NK-92 (cell line): ENCODE data around the gene CLEC18A.
"Not testable (repeated sequence)": the region's sequence is repeated elsewhere in the genome, so short reads cannot be mapped to it uniquely, and the experiment has no call there.

ENCODE experiments used
- DNase-seq: peaks from one replicate; lab custom pipeline; 2025; ENCODE audit not compliant: unreplicated experiment; lab: John Stamatoyannopoulos, UW

The CLEC18A gene

GRCh38 chr16:69930117-69930776, 20.9 kb upstream of the CLEC18A start:
- no peak for DNase-seq

- DNase-seq, result no peak
Measured at GRCh38 chr16:69931631-69932030, 19.5 kb upstream of the CLEC18A start.

- DNase-seq, result no peak
Measured at GRCh38 chr16:69932228-69932627, 18.9 kb upstream of the CLEC18A start.

GRCh38 chr16:69932691-69933392, 18.3 kb upstream of the CLEC18A start:
- DNase-seq, result no peak

DNA sequence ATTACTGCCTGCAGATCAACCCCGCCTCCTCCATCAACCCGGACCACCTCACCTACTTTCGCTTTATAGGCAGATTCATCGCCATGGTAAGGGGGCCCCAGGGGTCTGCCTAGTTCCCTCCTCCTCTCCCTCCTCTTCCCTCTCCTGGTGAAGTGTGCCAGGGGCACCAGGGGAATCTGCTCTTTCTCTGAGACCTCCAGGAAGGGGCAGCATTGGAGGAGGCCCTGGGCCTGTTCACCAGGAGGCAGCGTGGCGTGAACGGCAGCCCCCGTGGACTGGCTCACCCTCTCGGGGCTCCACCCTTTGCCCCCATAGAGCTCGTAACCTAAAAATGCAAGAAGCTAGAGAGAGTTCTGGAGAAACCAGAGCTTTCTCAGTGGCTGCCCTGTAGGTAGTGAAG, 17.1 kb upstream of the CLEC18A start:
- DNase-seq, result no peak

DNA sequence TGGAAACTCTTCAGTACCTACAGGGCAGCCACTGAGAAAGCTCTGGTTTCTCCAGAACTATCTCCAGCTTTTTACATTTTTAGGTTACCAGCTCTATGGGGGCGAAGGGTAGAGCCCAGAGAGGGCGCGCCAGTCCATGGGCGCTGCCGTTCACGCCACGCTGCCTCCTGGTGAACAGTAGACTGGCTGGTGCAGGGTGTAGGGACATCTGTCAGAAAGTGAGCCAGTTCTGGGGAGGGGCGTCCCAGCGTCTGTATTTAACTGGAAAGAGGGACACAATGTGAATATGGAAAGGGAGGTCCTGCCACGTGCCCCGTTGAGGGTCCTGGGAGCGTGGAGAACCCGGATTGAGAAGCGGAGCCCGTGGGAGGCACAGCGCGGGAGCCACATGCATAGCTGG, 16.4 kb upstream of the CLEC18A start:
- no peak for DNase-seq

GRCh38 chr16:69935278-69935711, 15.8 kb upstream of the CLEC18A start:
- DNase-seq, result no peak

GRCh38 chr16:69935740-69936139, 15.4 kb upstream of the CLEC18A start:
- DNase-seq, result no peak

DNA sequence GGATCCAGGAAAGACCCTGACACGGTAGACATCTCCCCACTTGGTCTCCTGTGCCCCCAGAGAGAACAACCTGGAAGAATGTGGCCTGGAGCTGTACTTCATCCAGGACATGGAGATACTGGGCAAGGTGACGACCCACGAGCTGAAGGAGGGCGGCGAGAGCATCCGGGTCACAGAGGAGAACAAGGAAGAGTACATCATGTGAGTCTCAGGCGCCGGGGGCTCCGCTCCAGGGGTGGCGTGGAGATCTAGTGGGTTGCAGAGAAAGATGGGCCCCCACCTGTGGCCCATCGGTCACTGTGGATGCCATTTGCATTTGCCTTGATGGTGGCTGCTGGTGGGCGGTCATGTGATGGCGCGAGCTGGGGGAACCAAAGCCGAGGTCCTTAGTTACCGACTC, 14.9 kb upstream of the CLEC18A start:
- no peak for DNase-seq

DNA sequence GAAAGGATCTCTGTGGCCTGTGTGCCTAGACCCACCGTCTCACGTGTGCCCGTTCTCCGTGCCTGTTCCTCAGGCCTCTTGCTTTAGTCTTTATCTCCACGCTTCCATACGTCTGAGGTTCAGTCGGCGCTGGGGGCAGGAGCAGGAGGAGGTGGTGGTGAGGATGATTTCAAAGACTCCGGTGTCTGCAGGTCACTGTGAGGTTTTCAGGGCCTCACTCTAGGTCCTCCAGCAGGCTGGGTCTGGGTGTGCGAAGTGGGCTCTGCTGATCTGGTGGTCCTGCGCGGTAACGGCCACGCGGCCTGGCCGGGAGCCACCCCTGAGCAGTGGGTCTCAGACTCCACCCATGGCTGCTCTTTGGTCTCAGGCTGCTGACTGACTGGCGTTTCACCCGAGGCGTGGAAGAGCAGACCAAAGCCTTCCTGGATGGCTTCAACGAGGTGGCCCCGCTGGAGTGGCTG, 14.4 kb upstream of the CLEC18A start:
- no peak for DNase-seq

GRCh38 chr16:69937465-69937951, 13.6 kb upstream of the CLEC18A start:
- DNase-seq, result no peak

- DNase-seq, result no peak
Measured at GRCh38 chr16:69938981-69939820, 11.9 kb upstream of the CLEC18A start.

- no peak for DNase-seq
Measured at GRCh38 chr16:69939821-69940585, 11.1 kb upstream of the CLEC18A start.

DNA sequence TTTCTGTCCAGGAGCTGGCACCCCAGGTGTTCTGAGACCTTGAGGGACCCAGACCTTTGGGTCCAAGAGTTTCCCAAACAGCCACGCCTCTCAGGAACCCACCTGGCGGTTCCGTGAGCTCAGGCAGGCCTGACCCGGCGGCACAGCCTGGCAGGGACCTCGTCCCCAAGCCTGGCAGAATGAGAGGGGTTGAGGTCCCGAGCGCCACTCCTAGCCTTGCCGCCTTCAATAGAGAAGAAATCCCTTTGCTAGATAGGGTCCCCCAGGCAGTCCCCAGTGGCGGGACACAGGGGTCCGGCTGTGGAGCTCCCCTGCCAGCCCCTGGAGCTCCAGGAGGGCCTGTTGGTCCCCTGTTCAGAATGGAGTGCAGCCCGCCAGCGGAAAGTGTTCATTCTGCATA, 10.5 kb upstream of the CLEC18A start:
- no peak for DNase-seq

DNA sequence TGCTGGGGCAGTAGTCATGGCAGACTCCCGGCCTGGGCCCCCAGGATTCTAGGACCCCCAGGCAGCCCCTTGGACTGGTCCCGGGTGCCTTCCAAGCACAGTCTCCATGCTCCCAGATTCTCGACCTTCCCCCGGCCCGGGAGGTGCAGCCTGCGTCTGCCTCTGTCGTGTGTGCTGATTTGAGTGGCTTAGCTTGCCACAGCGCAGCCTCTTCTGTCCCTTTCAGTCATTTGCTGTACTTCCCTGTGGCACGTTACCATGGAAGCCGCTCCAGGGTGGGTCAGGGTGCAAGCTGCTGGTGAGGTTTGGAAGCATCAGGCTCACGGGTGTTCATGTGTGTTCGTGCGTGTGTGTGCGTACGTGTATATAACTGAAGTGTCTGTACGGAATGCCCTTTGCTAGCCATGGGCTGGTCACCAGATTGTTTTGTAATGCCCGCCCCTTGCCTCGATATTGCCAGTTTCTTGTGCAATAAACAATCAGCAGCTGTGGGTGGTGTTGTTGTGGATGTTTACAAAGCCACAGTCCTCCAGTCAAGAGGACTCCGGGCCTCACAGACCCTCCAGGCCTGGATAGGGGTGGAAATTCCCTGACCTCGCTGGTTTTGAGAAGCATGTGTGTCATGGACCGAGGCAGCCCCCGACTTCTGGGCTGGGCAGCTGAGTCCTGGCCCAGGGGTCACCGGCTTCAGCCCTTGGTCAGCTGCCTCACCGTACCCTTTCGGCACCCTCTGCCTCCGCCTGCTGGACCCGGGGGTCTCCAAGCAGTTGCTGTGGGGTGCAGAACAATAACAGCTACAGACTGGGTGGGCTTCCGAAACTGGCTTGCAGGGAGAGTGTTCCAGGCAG, 9.7 kb upstream of the CLEC18A start:
- DNase-seq, result no peak

- no peak for DNase-seq
Measured at GRCh38 chr16:69942099-69942491, 9.0 kb upstream of the CLEC18A start.

DNA sequence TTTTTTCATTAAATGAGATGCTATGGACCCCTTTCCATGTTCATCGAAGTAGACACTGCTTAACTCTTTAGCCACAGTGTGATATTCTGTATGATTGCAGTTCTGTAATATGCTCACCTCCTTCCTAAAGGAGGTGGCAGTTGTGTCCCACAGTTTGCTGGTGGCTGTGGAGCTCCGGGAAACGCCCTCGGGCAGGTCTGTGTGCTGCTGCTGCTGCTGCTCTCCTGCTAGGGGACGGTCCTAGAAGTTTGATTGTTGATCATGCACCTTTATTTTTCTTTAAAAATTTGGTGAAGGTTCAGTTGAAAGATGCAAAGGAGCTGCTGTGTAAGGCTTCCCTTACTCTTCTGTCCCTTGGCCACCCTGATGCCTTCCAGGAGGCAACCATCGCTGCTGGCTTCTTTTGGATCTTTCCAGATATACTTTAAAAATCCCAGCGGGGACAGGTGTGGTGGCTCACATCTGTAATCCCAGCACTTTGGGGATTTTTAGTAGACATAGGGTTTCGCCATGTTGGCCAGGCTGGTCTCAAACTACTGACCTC, 8.4 kb upstream of the CLEC18A start:
- no peak for DNase-seq

- not testable (repeated sequence) for DNase-seq
Measured at GRCh38 chr16:69943241-69944036, 7.7 kb upstream of the CLEC18A start.

DNA sequence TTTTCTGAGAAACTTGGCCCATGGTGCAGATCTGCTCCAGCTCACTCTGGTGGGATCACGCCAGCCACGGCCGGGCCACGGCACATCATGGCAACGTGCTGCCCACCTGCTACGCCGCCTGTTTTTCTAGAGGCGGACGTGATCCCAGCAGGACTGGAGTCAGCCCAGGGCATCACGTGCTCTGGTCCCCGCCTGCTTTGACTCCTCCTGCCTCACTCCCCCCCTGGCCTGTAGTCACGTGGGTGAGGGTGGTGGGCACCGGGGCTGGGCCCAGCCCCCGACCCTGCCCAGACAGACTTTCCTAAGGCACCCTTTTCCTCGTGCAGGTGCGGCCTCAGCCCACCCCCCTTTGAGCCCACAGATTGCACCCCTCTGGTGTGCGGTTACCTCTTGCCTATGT, 723 bp upstream of the CLEC18A start:
- DNase-seq, result not testable (repeated sequence)
